ENCODE measurements around the gene CDH23.
"Not testable (repeated sequence)": the region's sequence is repeated elsewhere in the genome, so short reads cannot be mapped to it uniquely, and the experiment has no call there.

CDH23 gene

DNA sequence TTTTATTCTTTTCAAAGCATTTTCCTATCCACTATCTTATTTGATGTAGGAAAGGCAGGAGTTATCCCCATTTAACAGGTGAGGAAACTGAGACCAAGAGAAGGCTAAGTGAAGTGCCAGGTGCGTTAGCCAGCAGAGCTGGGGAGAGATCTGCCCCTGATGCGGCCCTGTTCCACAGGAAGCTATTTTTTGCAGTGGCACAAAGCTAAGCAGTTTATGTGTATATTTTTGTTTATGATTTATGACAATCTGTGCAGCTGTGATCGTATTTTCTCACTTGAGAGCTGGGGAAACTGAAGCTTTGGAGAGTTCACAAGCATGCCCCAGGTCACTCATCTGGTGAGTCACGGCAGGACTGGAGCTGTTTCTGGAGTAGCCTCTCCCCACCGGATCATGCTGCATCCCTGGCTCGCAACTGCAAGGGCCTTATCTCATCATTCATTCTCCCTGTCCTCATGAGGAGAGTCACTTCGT is 38.9 kb upstream of the CDH23 start:
- Histone ChIP-seq H3F3A (ENCODE audit: low read depth) (no peaks in the 10 kb centered on the region), H3K4me2 (ENCODE audit: low read depth, low read length, poor library complexity, severe bottlenecking) (no peak overlapping the region), H3K36me3 (ENCODE audit: insufficient read depth, low read length) (peaks cover 70% of the 10 kb centered on the region; the same call in 1 of the 2 replicates), H3K4me3 (ENCODE audit: low read length, poor library complexity, severe bottlenecking) (no peak overlapping the region), H2AFZ (ENCODE audit: low read length) (no peak overlapping the region), H3K9me2 (replicated peaks; ENCODE audit: low read depth, low read length) (no peaks in the 10 kb centered on the region), H3K9ac (ENCODE audit: low read depth, low read length, poor library complexity, severe bottlenecking) (no peak overlapping the region), H3K4me1 (ENCODE audit: insufficient read depth, low read length, poor library complexity, severe bottlenecking) (no peaks in the 10 kb centered on the region), H3K79me2 (ENCODE audit: insufficient read depth, low read length) (no peaks in the 10 kb centered on the region), H4K20me1 (ENCODE audit: insufficient read depth, low read length, poor library complexity, severe bottlenecking) (no peaks in the 10 kb centered on the region), H3K9me3 (ENCODE audit: insufficient read depth, low read depth, low read length) (no peaks in the 10 kb centered on the region), H3K27me3 (ENCODE audit: insufficient read depth, low read length, poor library complexity, severe bottlenecking) (no peaks in the 10 kb centered on the region)
- TF ChIP-seq EZH2phosphoT487 (IDR thresholded peaks at IDR 0.05; ENCODE audit: borderline replicate concordance) = no peak
- TF ChIP-seq, protein P1, sequence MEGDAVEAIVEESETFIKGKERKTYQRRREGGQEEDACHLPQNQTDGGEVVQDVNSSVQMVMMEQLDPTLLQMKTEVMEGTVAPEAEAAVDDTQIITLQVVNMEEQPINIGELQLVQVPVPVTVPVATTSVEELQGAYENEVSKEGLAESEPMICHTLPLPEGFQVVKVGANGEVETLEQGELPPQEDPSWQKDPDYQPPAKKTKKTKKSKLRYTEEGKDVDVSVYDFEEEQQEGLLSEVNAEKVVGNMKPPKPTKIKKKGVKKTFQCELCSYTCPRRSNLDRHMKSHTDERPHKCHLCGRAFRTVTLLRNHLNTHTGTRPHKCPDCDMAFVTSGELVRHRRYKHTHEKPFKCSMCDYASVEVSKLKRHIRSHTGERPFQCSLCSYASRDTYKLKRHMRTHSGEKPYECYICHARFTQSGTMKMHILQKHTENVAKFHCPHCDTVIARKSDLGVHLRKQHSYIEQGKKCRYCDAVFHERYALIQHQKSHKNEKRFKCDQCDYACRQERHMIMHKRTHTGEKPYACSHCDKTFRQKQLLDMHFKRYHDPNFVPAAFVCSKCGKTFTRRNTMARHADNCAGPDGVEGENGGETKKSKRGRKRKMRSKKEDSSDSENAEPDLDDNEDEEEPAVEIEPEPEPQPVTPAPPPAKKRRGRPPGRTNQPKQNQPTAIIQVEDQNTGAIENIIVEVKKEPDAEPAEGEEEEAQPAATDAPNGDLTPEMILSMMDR (conservative IDR thresholded peaks at IDR 0.05; ENCODE audit: low read length) = no peak

DNA sequence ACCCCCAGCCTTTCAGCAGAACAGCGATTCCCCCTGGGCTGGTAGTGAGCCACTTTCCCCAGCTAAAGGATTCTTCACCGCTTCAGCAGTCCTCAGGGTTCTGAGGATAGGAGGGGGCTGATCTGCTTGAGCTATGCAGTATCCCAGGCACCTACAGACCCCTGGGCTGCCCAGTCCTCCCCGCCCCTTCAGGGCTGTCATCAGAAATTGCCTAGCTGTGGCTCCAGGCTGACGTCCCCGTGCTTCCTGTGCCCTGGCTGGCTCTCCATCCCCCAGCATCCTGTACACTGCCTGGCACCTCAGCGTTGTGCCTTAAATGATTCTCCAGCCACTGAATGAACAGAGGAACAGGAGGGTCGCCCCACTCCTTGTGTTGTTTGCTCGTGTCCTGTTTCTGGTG is 38.4 kb upstream of the CDH23 start:
- no peaks in the 10 kb centered on the region for H3F3A ChIP-seq (ENCODE audit: low read depth)
- H3K4me2 ChIP-seq (ENCODE audit: low read depth, low read length, poor library complexity, severe bottlenecking) = no peak overlapping the region
- peaks cover 70% of the 10 kb centered on the region; the same call in 1 of the 2 replicates for H3K36me3 ChIP-seq (ENCODE audit: insufficient read depth, low read length)
- H3K4me3 ChIP-seq (ENCODE audit: low read length, poor library complexity, severe bottlenecking) = no peak overlapping the region
- no peak overlapping the region for H3K9ac ChIP-seq (ENCODE audit: low read depth, low read length, poor library complexity, severe bottlenecking)
- no peaks in the 10 kb centered on the region for H3K9me2 ChIP-seq (replicated peaks; ENCODE audit: low read depth, low read length)
- H3K27me3 ChIP-seq (ENCODE audit: insufficient read depth, low read length, poor library complexity, severe bottlenecking) = no peaks in the 10 kb centered on the region
- no peak for TF ChIP-seq EZH2phosphoT487 (IDR thresholded peaks at IDR 0.05; ENCODE audit: borderline replicate concordance)
- TF ChIP-seq, protein P1 (conservative IDR thresholded peaks at IDR 0.05; ENCODE audit: low read length) = no peak
- no peaks in the 10 kb centered on the region for H3K9me3 ChIP-seq (ENCODE audit: insufficient read depth, low read depth, low read length)
- H4K20me1 ChIP-seq (ENCODE audit: insufficient read depth, low read length, poor library complexity, severe bottlenecking) = no peaks in the 10 kb centered on the region
- no peaks in the 10 kb centered on the region for H3K79me2 ChIP-seq (ENCODE audit: insufficient read depth, low read length)
- H3K4me1 ChIP-seq (ENCODE audit: insufficient read depth, low read length, poor library complexity, severe bottlenecking) = no peaks in the 10 kb centered on the region
- H2AFZ ChIP-seq (ENCODE audit: low read length) = no peak overlapping the region

DNA sequence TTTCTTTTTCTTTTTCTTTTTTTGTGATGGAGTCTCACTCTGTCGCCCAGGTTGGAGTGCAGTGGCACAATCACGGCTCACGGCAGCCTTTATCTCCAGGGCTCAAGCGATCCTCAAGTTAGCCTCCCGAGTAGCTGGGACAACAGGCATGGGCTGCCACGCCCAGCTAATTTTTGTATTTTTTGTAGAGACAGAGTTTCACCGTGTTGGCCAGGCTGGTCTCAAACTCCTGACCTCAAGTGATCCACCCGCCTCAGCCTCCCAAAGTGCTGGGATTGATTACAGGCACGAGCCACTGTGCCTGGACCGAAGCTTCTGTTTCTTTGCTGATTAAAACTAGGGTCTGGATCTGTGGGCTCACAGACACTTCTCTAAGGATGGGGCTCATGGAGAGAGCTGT is 37.8 kb upstream of the CDH23 start:
- H3K9me2 ChIP-seq (replicated peaks; ENCODE audit: low read depth, low read length); H3K9ac ChIP-seq (ENCODE audit: low read depth, low read length, poor library complexity, severe bottlenecking); H3K27me3 ChIP-seq (ENCODE audit: insufficient read depth, low read length, poor library complexity, severe bottlenecking); H3F3A ChIP-seq (ENCODE audit: low read depth); H3K4me3 ChIP-seq (ENCODE audit: low read length, poor library complexity, severe bottlenecking); H3K4me2 ChIP-seq (ENCODE audit: low read depth, low read length, poor library complexity, severe bottlenecking); H4K20me1 ChIP-seq (ENCODE audit: insufficient read depth, low read length, poor library complexity, severe bottlenecking); H3K9me3 ChIP-seq (ENCODE audit: insufficient read depth, low read depth, low read length); H3K4me1 ChIP-seq (ENCODE audit: insufficient read depth, low read length, poor library complexity, severe bottlenecking); H2AFZ ChIP-seq (ENCODE audit: low read length); H3K79me2 ChIP-seq (ENCODE audit: insufficient read depth, low read length): not testable (repeated sequence)
- peaks cover 63% of the 10 kb centered on the region; the same call in 1 of the 2 replicates for H3K36me3 ChIP-seq (ENCODE audit: insufficient read depth, low read length)

DNA sequence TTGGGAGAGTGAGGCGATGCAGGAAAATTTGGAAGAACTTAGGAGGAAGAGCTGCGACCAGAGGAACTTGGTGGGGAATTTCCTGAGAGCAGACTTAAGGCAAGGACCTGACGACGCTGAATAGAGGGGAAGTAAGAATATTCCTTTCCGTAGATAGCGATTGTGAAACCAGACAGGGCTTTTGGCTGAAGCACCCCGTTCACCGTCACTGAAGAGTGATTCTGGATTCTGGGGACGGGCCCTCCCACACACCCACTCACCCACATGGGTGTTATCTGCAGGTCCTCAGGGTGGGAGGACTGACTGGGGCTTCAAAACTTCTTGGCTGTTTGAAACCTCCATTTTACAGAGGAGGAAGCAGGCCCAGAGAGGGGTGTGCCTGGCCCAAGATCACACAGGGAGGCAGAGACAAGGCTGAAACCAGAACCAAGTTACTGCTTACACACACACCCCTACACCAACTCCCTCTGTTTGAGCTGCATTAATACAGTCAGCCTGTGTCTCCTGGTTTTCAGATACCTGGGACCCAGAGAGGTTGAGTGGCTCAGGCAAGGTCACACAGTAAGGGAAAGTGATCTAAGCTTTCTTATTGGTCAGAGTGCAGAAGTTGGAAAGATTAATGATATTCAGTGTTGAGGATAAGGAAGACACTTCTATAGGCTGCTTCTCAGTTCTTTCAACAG is 37.2 kb upstream of the CDH23 start:
- Histone ChIP-seq H3K4me3 (ENCODE audit: low read length, poor library complexity, severe bottlenecking) (no peak overlapping the region), H3K4me1 (ENCODE audit: insufficient read depth, low read length, poor library complexity, severe bottlenecking) (no peaks in the 10 kb centered on the region), H3K9ac (ENCODE audit: low read depth, low read length, poor library complexity, severe bottlenecking) (no peak overlapping the region), H3K9me3 (ENCODE audit: insufficient read depth, low read depth, low read length) (no peaks in the 10 kb centered on the region), H3F3A (ENCODE audit: low read depth) (no peaks in the 10 kb centered on the region), H4K20me1 (ENCODE audit: insufficient read depth, low read length, poor library complexity, severe bottlenecking) (no peaks in the 10 kb centered on the region), H3K79me2 (ENCODE audit: insufficient read depth, low read length) (no peaks in the 10 kb centered on the region), H2AFZ (ENCODE audit: low read length) (no peak overlapping the region), H3K9me2 (replicated peaks; ENCODE audit: low read depth, low read length) (no peaks in the 10 kb centered on the region), H3K27me3 (ENCODE audit: insufficient read depth, low read length, poor library complexity, severe bottlenecking) (no peaks in the 10 kb centered on the region), H3K36me3 (ENCODE audit: insufficient read depth, low read length) (peaks cover 61% of the 10 kb centered on the region; the same call in 1 of the 2 replicates), H3K4me2 (ENCODE audit: low read depth, low read length, poor library complexity, severe bottlenecking) (no peak overlapping the region)
- TF ChIP-seq, protein P1 (conservative IDR thresholded peaks at IDR 0.05; ENCODE audit: low read length) = no peak
- TF ChIP-seq EZH2phosphoT487 (IDR thresholded peaks at IDR 0.05; ENCODE audit: borderline replicate concordance) = no peak

Measured in Loucy (cell line).